ENCODE results near the gene MEI1.

GRCh38 chr22:41801147-41801819 is 102.0 kb downstream of the MEI1 start:
- TF ChIP-seq EP300 (IDR thresholded peaks at IDR 0.05) (no peak), CTCF (IDR thresholded peaks at IDR 0.05) (no peak), POLR2A (IDR thresholded peaks at IDR 0.05) (no peak)

Data from upper lobe of left lung (tissue), 4 donors.